Choroid plexus epithelial cell (primary cell): ENCODE measurements around the gene TNRC6C.

Source experiments
- DNase-seq: peaks from one replicate; pipeline ENCODE4 v3.0.0-alpha.2; 2010; ENCODE audit warnings: low read depth
- H3K4me3 ChIP-seq: 2 replicates; pipeline ENCODE4 v1.5.1; 2011; ENCODE audit warnings: low read depth, mild to moderate bottlenecking, control low read depth, low read length, moderate library complexity
- TF ChIP-seq, protein P1 (sequence below): conservative IDR thresholded peaks from 2 replicates; pipeline ENCODE4 v1.5.1; 2011; ENCODE audit warnings: low read depth, mild to moderate bottlenecking, control low read depth, inconsistent platforms, low read length, moderate library complexity

Gene TNRC6C

DNA sequence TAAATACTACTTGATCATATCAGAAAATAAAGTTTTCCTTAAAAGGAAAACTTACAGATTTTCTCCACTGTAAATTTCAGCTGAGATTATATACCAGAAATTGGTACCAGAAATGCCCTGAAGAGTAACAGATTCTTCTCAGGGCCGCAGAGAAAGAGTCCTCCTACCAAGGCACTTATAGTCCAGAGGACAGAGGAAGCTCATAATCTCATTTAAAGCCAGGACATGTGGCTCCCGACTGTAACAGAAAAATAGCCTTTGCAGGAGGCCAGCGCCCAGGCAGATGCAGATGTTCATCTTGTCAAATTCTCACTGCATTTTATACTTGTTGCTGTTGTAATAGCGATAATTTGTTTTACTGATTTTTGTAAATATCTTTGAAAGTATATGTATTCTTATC is 43.7 kb downstream of the TNRC6C start:
- DNase-seq: no peak
- TF ChIP-seq, protein P1, sequence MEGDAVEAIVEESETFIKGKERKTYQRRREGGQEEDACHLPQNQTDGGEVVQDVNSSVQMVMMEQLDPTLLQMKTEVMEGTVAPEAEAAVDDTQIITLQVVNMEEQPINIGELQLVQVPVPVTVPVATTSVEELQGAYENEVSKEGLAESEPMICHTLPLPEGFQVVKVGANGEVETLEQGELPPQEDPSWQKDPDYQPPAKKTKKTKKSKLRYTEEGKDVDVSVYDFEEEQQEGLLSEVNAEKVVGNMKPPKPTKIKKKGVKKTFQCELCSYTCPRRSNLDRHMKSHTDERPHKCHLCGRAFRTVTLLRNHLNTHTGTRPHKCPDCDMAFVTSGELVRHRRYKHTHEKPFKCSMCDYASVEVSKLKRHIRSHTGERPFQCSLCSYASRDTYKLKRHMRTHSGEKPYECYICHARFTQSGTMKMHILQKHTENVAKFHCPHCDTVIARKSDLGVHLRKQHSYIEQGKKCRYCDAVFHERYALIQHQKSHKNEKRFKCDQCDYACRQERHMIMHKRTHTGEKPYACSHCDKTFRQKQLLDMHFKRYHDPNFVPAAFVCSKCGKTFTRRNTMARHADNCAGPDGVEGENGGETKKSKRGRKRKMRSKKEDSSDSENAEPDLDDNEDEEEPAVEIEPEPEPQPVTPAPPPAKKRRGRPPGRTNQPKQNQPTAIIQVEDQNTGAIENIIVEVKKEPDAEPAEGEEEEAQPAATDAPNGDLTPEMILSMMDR: no peak
- H3K4me3 ChIP-seq: no peak overlapping the region

DNA sequence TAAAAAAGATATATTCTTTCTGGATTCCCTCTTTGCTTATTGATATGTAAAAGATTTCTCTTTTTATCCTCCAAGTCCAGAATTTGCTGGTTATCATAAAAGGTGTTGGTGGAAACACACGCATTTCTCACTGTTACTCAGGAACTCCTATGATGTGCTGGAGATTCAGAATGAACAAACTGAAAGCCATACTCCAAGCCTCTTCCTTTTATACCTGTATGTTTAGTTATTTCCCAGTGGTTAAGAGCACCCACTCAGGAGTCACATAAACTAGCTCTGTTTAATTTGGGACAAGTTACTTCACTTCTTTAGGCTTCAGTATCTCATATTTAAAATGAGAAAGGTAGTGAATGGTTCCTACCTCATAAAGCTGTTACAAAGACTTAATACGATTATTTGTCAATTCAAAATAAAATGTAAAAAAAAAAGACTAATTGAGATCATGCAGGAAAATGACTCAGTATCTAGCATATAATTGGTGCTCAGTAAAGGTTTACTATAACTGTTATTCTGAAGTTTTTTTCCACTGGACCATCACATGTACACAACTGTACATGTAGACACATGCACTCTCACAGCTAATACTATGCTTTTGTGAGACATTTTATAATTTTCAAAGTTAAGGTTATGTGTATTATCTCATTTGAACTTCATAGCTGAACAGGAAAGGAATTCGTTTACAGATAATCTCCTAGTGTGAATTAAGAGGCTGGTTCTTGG is 47.1 kb downstream of the TNRC6C start:
- TF ChIP-seq, protein P1: no peak
- H3K4me3 ChIP-seq: no peak overlapping the region
- DNase-seq: no peak

DNA sequence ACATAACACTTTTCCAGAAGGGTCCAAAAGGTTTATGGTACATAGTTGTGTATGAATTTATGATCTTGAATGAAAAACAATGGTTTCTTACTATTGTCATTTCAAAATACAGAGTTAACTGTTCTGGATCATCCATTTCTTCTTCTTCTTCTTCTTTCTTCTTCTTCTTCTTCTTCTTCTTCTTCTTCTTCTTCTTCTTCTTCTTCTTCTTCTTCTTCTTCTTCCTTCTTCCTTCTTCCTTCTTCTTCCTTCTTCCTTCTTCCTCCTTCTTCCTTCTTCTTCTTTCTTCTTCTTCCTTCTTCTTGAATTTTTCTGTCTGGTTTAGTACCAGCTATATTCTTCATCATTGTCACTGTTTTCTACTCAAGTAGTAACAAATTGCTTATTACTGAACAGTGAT is 47.8 kb downstream of the TNRC6C start:
- DNase-seq: no peak
- no peak overlapping the region for H3K4me3 ChIP-seq
- TF ChIP-seq, protein P1: no peak

DNA sequence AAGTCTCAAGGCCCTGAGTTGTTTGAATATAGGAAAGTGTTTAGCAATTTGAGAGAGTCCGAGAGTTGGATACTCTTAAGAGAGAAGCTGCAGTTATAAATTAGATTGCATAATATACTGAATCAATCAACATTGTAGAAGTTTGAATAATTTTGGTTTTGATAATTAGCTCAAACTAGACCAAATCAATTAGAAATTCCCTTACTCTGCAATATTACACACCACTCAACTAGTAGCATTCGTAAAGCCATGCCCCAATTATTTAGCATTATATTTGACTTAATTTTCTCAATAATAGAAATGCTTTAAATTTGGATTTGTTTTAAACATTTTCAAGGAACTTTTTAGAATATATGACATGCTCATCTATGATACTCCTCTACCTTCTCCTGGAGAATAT is 49.1 kb downstream of the TNRC6C start:
- no peak for DNase-seq

DNA sequence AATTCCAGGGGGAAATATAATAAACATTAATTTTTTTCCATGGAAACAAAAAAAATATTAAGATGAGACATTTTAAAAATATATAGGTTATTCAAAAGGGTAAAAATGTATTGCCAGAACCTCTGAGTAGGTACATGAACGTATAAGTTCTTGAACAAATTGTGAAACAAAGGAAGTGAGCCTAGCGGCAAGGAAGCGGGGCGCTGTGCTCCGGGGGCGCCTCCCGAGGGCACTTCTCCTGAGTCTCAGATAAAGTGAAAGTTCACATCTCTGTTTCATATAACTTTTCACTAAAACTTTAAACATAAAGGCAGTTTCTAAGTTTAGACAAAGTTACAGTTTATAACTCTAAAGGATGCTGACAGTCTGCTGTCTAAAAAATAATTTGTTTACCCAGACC is 52.3 kb downstream of the TNRC6C start:
- TF ChIP-seq, protein P1: peak; percentile 18
- H3K4me3 ChIP-seq: no peak overlapping the region
- peak; percentile 15 for DNase-seq

More for the DNA sequence above, 49.1 kb downstream of the TNRC6C start:
- no peak overlapping the region for H3K4me3 ChIP-seq
- TF ChIP-seq, protein P1: no peak

DNA sequence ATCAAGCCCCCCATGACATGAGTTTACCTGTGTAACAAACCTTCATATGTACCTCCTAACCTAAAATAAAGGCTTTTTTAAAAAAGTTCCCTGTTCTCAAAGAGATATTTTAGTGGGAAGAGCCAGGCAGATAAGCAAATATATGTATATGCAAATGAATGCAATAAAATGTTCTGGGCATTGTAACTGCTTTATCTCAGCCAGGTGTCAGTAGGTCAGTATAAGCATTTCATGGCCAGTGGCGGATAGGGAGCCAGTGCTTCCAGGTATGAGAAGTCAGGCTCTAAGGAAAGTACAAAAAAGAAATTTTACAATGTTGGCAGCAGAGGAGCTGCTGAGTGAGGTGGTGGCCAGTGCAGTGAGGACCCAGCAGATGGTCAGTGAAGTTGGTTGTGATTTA is 53.9 kb downstream of the TNRC6C start:
- no peak for DNase-seq
- TF ChIP-seq, protein P1: no peak
- H3K4me3 ChIP-seq: no peak overlapping the region
